WTC11 (cell line): ENCODE results near the gene ADAM12. TPM values are rescaled to one million over a fixed set of nuclear protein-coding genes. Genes with fewer than 3 reads are reported as not detected.

ENCODE experiments used
- ATAC-seq: fragments of 200-7000 bp; cut with Tn5 transposase; 2 replicates; pipeline ENCODE4 v1.10.0; 2021; ENCODE audit warnings: mild to moderate bottlenecking, moderate library complexity
- CTCF ChIA-PET: fragments of 300-600 bp; sonication (Branson Sonifier 250); formaldehyde crosslinking; loops from one replicate; lab custom pipeline; 2021; ENCODE audit warnings: antibody characterized with exemption; lab: Charles Lee
- POLR2A ChIA-PET: fragments of 350-600 bp; sonication (Branson Sonifier 250); formaldehyde crosslinking; loops from one replicate; lab custom pipeline; 2021; ENCODE audit warnings: antibody characterized with exemption; lab: Charles Lee
- DNase-seq: peaks from one replicate; pipeline ENCODE4 v3.0.0; 2021; ENCODE audit warnings: low spot score
- H3K27ac Mint-ChIP-seq: 2 replicates; pipeline ENCODE4 v1.8.0; 2021; ENCODE audit warnings: mixed read lengths
- H3K27me3 Mint-ChIP-seq: 2 replicates; pipeline ENCODE4 v1.8.0; 2021; ENCODE audit warnings: low read depth, mild to moderate bottlenecking, moderate library complexity, mixed read lengths
- H3K36me3 Mint-ChIP-seq: 2 replicates; pipeline ENCODE4 v1.8.0; 2021; ENCODE audit warnings: mixed read lengths
- H3K4me1 Mint-ChIP-seq: 2 replicates; pipeline ENCODE4 v1.8.0; 2022; ENCODE audit warnings: mixed read lengths
- H3K4me3 Mint-ChIP-seq: 2 replicates; pipeline ENCODE4 v1.8.0; 2021; ENCODE audit warnings: mild to moderate bottlenecking, moderate library complexity, mixed read lengths
- H3K9me3 Mint-ChIP-seq: 2 replicates; pipeline ENCODE4 v1.8.0; 2021; ENCODE audit warnings: mixed read lengths
- ELF4 ChIP-seq: sonication (generic); formaldehyde crosslinking; IDR thresholded peaks from 2 replicates; pipeline ENCODE4 v1.8.1; 2022; ENCODE audit warnings: low read depth, mild to moderate bottlenecking, moderate library complexity, missing genetic modification reagents
- FOXJ3 ChIP-seq: sonication (generic); formaldehyde crosslinking; IDR thresholded peaks from 2 replicates; pipeline ENCODE4 v1.9.0; 2021; ENCODE audit warnings: missing genetic modification reagents, mild to moderate bottlenecking, borderline replicate concordance
- IRF2 ChIP-seq: sonication (generic); formaldehyde crosslinking; IDR thresholded peaks from 2 replicates; pipeline ENCODE4 v1.8.0; 2022; ENCODE audit warnings: low read depth, missing genetic modification reagents, borderline replicate concordance
- MLX ChIP-seq: sonication (generic); formaldehyde crosslinking; IDR thresholded peaks from 2 replicates; pipeline ENCODE4 v1.8.1; 2023; ENCODE audit warnings: mild to moderate bottlenecking, missing genetic modification reagents, moderate library complexity
- MXD4 ChIP-seq: fragments of 250-450 bp; sonication (Bioruptor Pico); IDR thresholded peaks from 2 replicates; pipeline ENCODE4 v1.8.0; 2021; ENCODE audit warnings: mild to moderate bottlenecking, moderate library complexity, borderline replicate concordance
- NFE2L1 ChIP-seq: sonication (generic); formaldehyde crosslinking; IDR thresholded peaks from 2 replicates; pipeline ENCODE4 v1.8.1; 2023; ENCODE audit warnings: missing genetic modification reagents
- OVOL2 ChIP-seq: fragments of 250-450 bp; sonication (Bioruptor Pico); IDR thresholded peaks from 2 replicates; pipeline ENCODE4 v1.9.0; 2021; ENCODE audit warnings: mild to moderate bottlenecking, borderline replicate concordance
- PREB ChIP-seq: sonication (generic); formaldehyde crosslinking; IDR thresholded peaks from 2 replicates; pipeline ENCODE4 v1.8.1; 2022; ENCODE audit warnings: mild to moderate bottlenecking, missing genetic modification reagents, moderate library complexity, borderline replicate concordance
- RORB ChIP-seq: fragments of 250-450 bp; sonication (Bioruptor Pico); IDR thresholded peaks from 2 replicates; pipeline ENCODE4 v1.9.0; 2021; ENCODE audit warnings: mild to moderate bottlenecking
- SMAD4 ChIP-seq: sonication (generic); formaldehyde crosslinking; IDR thresholded peaks from 2 replicates; pipeline ENCODE4 v1.8.0; 2022; ENCODE audit warnings: mild to moderate bottlenecking, missing genetic modification reagents
- SOX15 ChIP-seq: fragments of 250-450 bp; sonication (Bioruptor Pico); IDR thresholded peaks from 2 replicates; pipeline ENCODE4 v1.9.0; 2021; ENCODE audit warnings: mild to moderate bottlenecking
- ZBTB43 ChIP-seq: sonication (generic); formaldehyde crosslinking; IDR thresholded peaks from 2 replicates; pipeline ENCODE4 v1.8.1; 2023; ENCODE audit warnings: mild to moderate bottlenecking, missing genetic modification reagents
- ZNF121 ChIP-seq: sonication (generic); formaldehyde crosslinking; IDR thresholded peaks from 2 replicates; pipeline ENCODE4 v1.8.0; 2023; ENCODE audit warnings: missing genetic modification reagents
- ZNF425 ChIP-seq: fragments of 250-450 bp; sonication (Bioruptor Pico); conservative IDR thresholded peaks from 2 replicates; pipeline ENCODE4 v1.9.0; 2021; ENCODE audit warnings: mild to moderate bottlenecking
- ZNF671 ChIP-seq: fragments of 250-450 bp; sonication (Bioruptor Pico); IDR thresholded peaks from 2 replicates; pipeline ENCODE4 v1.8.0; 2021; ENCODE audit warnings: mild to moderate bottlenecking
- ZSCAN18 ChIP-seq: fragments of 250-450 bp; sonication (Bioruptor Pico); IDR thresholded peaks from 2 replicates; pipeline ENCODE4 v2.1.2; 2022; ENCODE audit warnings: mild to moderate bottlenecking, moderate library complexity
- total RNA-seq: library from RNA; stranded (reverse); gene quantifications from 3 replicates; pipeline ENCODE4 v1.2.3, GENCODE V29; 2021
- TF ChIP-seq, protein P1 (sequence below): sonication (generic); formaldehyde crosslinking; IDR thresholded peaks from 2 replicates; pipeline ENCODE4 v1.8.0; 2022; ENCODE audit warnings: mild to moderate bottlenecking, missing genetic modification reagents
- TF ChIP-seq, protein P2 (sequence below): sonication (generic); formaldehyde crosslinking; IDR thresholded peaks from 2 replicates; pipeline ENCODE4 v1.8.1; 2023; ENCODE audit warnings: mild to moderate bottlenecking, moderate library complexity, missing genetic modification reagents
- TF ChIP-seq, protein P3 (sequence below): sonication (generic); formaldehyde crosslinking; IDR thresholded peaks from 2 replicates; pipeline ENCODE4 v1.8.1; 2022; ENCODE audit warnings: low read depth, missing genetic modification reagents, borderline replicate concordance
- TF ChIP-seq, protein P4 (sequence below): sonication (generic); formaldehyde crosslinking; IDR thresholded peaks from 2 replicates; pipeline ENCODE4 v1.8.0; 2022; ENCODE audit warnings: missing genetic modification reagents

Gene ADAM12
- total RNA-seq, 1 experiment from 2014 or later, result 0.22 TPM

DNA sequence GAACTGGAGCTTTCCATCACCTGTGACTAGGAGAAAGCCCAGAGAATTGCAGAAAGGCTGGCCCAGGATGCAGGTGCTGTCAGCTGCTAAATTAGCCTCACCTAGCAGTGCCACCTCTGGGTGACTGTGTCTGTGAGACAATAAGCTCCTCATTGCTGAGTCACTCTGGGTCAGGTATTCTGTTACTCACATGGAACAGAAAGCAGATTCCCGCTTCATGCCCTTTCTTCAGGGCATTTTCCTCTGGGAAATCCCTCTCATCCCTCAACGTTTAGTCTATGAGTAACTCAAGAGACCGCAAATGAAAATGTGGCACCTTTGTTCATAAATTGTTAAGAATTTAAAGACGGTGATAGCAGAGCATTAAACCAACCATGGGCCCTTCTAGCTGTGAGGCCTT lies 184.0 kb downstream of the ADAM12 start (continued):
- TF ChIP-seq ELF4, result no peak
- no peak for TF ChIP-seq IRF2 (CRISPR knock-in tag)
- no peak for TF ChIP-seq PREB (CRISPR knock-in tag)
- no peak for TF ChIP-seq MXD4 (CRISPR knock-in tag)
- TF ChIP-seq, protein P1, sequence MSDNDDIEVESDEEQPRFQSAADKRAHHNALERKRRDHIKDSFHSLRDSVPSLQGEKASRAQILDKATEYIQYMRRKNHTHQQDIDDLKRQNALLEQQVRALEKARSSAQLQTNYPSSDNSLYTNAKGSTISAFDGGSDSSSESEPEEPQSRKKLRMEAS (CRISPR knock-in tag), result no peak
- TF ChIP-seq SMAD4, result no peak
- TF ChIP-seq, all 79 proteins: peak for 0

- ChIA-PET POLR2A (no interaction called here), CTCF (interaction anchor here (1.0 kb wide), 1 partner anchor 269 kb away, joined by 3 read pairs; no protein-coding TSS in a partner anchor)
- no peaks in the 10 kb centered on the region for H3K4me1 Mint-ChIP-seq
- ATAC-seq (no peak), DNase-seq (no peak)
- peaks cover 23% of the 10 kb centered on the region for H3K9me3 Mint-ChIP-seq
- H3K36me3 Mint-ChIP-seq, result peaks cover 2% of the 10 kb centered on the region; the same call in 1 of the 2 replicates
- TF ChIP-seq ZSCAN18 (CRISPR knock-in tag), result no peak
- TF ChIP-seq ZNF671 (CRISPR knock-in tag), result no peak
- TF ChIP-seq ZNF425, result no peak
- TF ChIP-seq OVOL2, result no peak
- no peak for TF ChIP-seq SOX15 (CRISPR knock-in tag)
- no peak for TF ChIP-seq MLX (CRISPR knock-in tag)
- no peak for TF ChIP-seq ZNF121 (CRISPR knock-in tag)
- TF ChIP-seq, protein P2, sequence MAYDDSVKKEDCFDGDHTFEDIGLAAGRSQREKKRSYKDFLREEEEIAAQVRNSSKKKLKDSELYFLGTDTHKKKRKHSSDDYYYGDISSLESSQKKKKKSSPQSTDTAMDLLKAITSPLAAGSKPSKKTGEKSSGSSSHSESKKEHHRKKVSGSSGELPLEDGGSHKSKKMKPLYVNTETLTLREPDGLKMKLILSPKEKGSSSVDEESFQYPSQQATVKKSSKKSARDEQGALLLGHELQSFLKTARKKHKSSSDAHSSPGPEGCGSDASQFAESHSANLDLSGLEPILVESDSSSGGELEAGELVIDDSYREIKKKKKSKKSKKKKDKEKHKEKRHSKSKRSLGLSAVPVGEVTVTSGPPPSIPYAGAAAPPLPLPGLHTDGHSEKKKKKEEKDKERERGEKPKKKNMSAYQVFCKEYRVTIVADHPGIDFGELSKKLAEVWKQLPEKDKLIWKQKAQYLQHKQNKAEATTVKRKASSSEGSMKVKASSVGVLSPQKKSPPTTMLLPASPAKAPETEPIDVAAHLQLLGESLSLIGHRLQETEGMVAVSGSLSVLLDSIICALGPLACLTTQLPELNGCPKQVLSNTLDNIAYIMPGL (CRISPR knock-in tag), result no peak
- TF ChIP-seq FOXJ3, result no peak
- no peak for TF ChIP-seq ZBTB43
- TF ChIP-seq ELF4, result no peak
- no peak for TF ChIP-seq RORB
- TF ChIP-seq, protein P3, sequence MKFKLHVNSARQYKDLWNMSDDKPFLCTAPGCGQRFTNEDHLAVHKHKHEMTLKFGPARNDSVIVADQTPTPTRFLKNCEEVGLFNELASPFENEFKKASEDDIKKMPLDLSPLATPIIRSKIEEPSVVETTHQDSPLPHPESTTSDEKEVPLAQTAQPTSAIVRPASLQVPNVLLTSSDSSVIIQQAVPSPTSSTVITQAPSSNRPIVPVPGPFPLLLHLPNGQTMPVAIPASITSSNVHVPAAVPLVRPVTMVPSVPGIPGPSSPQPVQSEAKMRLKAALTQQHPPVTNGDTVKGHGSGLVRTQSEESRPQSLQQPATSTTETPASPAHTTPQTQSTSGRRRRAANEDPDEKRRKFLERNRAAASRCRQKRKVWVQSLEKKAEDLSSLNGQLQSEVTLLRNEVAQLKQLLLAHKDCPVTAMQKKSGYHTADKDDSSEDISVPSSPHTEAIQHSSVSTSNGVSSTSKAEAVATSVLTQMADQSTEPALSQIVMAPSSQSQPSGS (CRISPR knock-in tag), result no peak
- TF ChIP-seq NFE2L1 (CRISPR knock-in tag), result no peak
- TF ChIP-seq, protein P4, sequence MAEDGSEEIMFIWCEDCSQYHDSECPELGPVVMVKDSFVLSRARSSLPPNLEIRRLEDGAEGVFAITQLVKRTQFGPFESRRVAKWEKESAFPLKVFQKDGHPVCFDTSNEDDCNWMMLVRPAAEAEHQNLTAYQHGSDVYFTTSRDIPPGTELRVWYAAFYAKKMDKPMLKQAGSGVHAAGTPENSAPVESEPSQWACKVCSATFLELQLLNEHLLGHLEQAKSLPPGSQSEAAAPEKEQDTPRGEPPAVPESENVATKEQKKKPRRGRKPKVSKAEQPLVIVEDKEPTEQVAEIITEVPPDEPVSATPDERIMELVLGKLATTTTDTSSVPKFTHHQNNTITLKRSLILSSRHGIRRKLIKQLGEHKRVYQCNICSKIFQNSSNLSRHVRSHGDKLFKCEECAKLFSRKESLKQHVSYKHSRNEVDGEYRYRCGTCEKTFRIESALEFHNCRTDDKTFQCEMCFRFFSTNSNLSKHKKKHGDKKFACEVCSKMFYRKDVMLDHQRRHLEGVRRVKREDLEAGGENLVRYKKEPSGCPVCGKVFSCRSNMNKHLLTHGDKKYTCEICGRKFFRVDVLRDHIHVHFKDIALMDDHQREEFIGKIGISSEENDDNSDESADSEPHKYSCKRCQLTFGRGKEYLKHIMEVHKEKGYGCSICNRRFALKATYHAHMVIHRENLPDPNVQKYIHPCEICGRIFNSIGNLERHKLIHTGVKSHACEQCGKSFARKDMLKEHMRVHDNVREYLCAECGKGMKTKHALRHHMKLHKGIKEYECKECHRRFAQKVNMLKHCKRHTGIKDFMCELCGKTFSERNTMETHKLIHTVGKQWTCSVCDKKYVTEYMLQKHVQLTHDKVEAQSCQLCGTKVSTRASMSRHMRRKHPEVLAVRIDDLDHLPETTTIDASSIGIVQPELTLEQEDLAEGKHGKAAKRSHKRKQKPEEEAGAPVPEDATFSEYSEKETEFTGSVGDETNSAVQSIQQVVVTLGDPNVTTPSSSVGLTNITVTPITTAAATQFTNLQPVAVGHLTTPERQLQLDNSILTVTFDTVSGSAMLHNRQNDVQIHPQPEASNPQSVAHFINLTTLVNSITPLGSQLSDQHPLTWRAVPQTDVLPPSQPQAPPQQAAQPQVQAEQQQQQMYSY (CRISPR knock-in tag), result no peak
- TF ChIP-seq PREB (CRISPR knock-in tag), result no peak
- H3K4me3 Mint-ChIP-seq, result no peak overlapping the region
- no peak overlapping the region for H3K27ac Mint-ChIP-seq
- no peaks in the 10 kb centered on the region for H3K27me3 Mint-ChIP-seq
Measured at GRCh38 chr10:126203746-126204145, 184.5 kb downstream of the ADAM12 start.
